Stimulated activated CD4-positive, alpha-beta T cell treated with anti-CD3 and anti-CD28 coated beads, TNF-alpha, amount 100 ng/mL, for 48 hours (primary cell): ENCODE data around the gene TP53BP1.
A peak's percentile ranks its signal among the peaks of the same experiment; 100 is the strongest.

ENCODE experiments used
- DNase-seq, 3 donors: peaks; one replicate each; pipeline ENCODE4 v3.0.0-alpha.2; 2020; ENCODE audit warnings: low read depth in 3 of 3

TP53BP1 gene

GRCh38 chr15:43518197-43518761 is 25.3 kb upstream of the TP53BP1 start:
- DNase-seq = no peak

GRCh38 chr15:43517354-43518196 is 24.6 kb upstream of the TP53BP1 start, which contains the start of gene MAP1A:
Gene MAP1A, plus strand, starts transcription at chr15:43517608. Its CDS starts 3,866 bp downstream, at chr15:43521474.
- DNase-seq = no peak

- no peak for DNase-seq
Observed at GRCh38 chr15:43516801-43517353, 23.9 kb upstream of the TP53BP1 start.

GRCh38 chr15:43516185-43516584 is 23.2 kb upstream of the TP53BP1 start:
- no peak for DNase-seq

GRCh38 chr15:43515741-43516140 is 22.8 kb upstream of the TP53BP1 start:
- DNase-seq = no peak

- DNase-seq = no peak
Observed at GRCh38 chr15:43514241-43515057, 21.5 kb upstream of the TP53BP1 start.

- no peak for DNase-seq
Observed at GRCh38 chr15:43513550-43513949, 20.6 kb upstream of the TP53BP1 start.

- DNase-seq = no peak
Observed at GRCh38 chr15:43511012-43511885, 18.3 kb upstream of the TP53BP1 start.

- peak; percentile 94 to 97 (median 95) for DNase-seq
Observed at GRCh38 chr15:43510200-43511011, 17.4 kb upstream of the TP53BP1 start.

- no peak for DNase-seq
Observed at GRCh38 chr15:43509660-43510199, 16.8 kb upstream of the TP53BP1 start.

- no peak for DNase-seq
Observed at GRCh38 chr15:43508991-43509659, 16.2 kb upstream of the TP53BP1 start.

- DNase-seq = no peak
Observed at GRCh38 chr15:43508421-43508820, 15.5 kb upstream of the TP53BP1 start.

- DNase-seq = no peak
Observed at GRCh38 chr15:43505738-43506137, 12.8 kb upstream of the TP53BP1 start.

GRCh38 chr15:43499635-43500034 is 6.7 kb upstream of the TP53BP1 start:
- DNase-seq = no peak

- no peak for DNase-seq
Observed at GRCh38 chr15:43498990-43499389, 6.0 kb upstream of the TP53BP1 start.

GRCh38 chr15:43493703-43494472 is 932 bp upstream of the TP53BP1 start:
- DNase-seq = no peak

GRCh38 chr15:43492266-43492665 is 690 bp downstream of the TP53BP1 start:
- no peak for DNase-seq

GRCh38 chr15:43489191-43489590 is 3.8 kb downstream of the TP53BP1 start:
- no peak for DNase-seq

GRCh38 chr15:43488790-43489189 is 4.2 kb downstream of the TP53BP1 start:
- DNase-seq = no peak
